Mucosa of descending colon (tissue), 3 donors: Measurements from ENCODE around the gene PPARA. TPM values are rescaled to one million over a fixed set of nuclear protein-coding genes. Genes with fewer than 3 reads are reported as not detected.
A peak's percentile ranks its signal among the peaks of the same experiment; 100 is the strongest.

Source experiments
- ATAC-seq: fragments of 200-7000 bp; cut with Tn5 transposase; one replicate; pipeline ENCODE4 v1.9.1; 2020; ENCODE audit warnings: mild to moderate bottlenecking, moderate library complexity
- DNase-seq, 3 donors: peaks; one replicate each; pipeline ENCODE4 v3.0.0-alpha.2; 2020
- H3K36me3 ChIP-seq: fragments of 200-600 bp; one replicate; pipeline ENCODE4 v1.8.0; 2021; ENCODE audit warnings: low read depth, mild to moderate bottlenecking
- H3K4me1 ChIP-seq: fragments of 200-600 bp; one replicate; pipeline ENCODE4 v1.8.0; 2021; ENCODE audit warnings: low read depth, mild to moderate bottlenecking
- H3K4me3 ChIP-seq: fragments of 200-600 bp; one replicate; pipeline ENCODE4 v1.8.0; 2021; ENCODE audit warnings: mild to moderate bottlenecking
- H3K9me3 ChIP-seq: fragments of 200-600 bp; one replicate; pipeline ENCODE4 v1.8.0; 2021; ENCODE audit warnings: mild to moderate bottlenecking
- intact Hi-C, 2 donors: fragments of 100-400 bp; cut with DNase I in 1 of 2; cut with micrococcal nuclease in 1 of 2; formaldehyde crosslinking; loops; one replicate each; pipeline versions ENCODE4 v1.11.0 to v1.11.1; 2022; cut with DNase I, micrococcal nuclease
- total RNA-seq, 3 donors: library from RNA; stranded (reverse); fragmentation: NEBNext Ultra II Directional in 2 of 3; extraction: Animal tissue kit (Norgen Biotek cat#: 25700) in 2 of 3; gene quantifications; one replicate each; pipeline versions ENCODE4 v1.2.1 to v1.2.4, GENCODE V29; 2021 to 2023
- TF ChIP-seq, protein P1 (sequence below): fragments of 200-600 bp; IDR thresholded peaks from one replicate; pipeline ENCODE4 v1.8.0; 2022; ENCODE audit warnings: antibody characterized with exemption, mild to moderate bottlenecking
- donor health status: DM: no; HTN: no; CAD: no; lungs with moderate emphysema.
- donor health status: DM: no; HTN: no; CAD: no.
- donor health status: DM: no; HTN: yes; CAD: no.

The PPARA gene
- total RNA-seq, 3 donors from 2014 or later: 57.9 to 81.4 (median 58.5) TPM

DNA sequence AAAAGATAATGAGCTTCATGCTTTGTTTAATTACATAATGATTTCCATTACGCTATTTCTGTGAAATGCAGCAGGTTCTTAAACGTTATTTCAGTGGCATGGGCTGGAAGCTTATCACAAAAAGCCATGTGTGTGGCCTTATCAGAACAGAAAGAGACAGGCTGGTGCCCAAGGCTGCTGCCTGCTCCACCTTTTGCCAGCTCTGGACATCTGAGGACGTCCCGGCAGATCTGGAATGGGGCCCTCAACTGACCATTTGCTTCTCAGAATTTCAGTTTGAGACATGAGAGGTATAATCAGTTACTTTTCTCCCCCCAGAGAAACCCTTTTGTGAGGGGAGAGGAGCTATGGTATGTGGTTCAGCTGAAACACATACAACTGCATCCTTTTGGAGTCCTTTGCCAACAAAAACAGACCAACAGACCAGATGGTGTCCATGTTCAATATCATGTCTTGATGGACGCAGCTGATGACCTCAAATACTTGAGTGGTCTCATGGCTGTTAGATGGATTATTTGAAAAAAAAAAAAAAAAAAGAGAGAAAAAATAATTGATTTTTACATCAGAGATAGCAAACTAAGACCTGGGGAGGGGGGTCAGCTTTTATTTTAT lies 91.2 kb downstream of the PPARA start:
- intact Hi-C loops: no loop called here
- DNase-seq (no peak), ATAC-seq (no peak)
- TF ChIP-seq, protein P1, sequence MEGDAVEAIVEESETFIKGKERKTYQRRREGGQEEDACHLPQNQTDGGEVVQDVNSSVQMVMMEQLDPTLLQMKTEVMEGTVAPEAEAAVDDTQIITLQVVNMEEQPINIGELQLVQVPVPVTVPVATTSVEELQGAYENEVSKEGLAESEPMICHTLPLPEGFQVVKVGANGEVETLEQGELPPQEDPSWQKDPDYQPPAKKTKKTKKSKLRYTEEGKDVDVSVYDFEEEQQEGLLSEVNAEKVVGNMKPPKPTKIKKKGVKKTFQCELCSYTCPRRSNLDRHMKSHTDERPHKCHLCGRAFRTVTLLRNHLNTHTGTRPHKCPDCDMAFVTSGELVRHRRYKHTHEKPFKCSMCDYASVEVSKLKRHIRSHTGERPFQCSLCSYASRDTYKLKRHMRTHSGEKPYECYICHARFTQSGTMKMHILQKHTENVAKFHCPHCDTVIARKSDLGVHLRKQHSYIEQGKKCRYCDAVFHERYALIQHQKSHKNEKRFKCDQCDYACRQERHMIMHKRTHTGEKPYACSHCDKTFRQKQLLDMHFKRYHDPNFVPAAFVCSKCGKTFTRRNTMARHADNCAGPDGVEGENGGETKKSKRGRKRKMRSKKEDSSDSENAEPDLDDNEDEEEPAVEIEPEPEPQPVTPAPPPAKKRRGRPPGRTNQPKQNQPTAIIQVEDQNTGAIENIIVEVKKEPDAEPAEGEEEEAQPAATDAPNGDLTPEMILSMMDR: no peak
- no peak overlapping the region for H3K4me3 ChIP-seq
- no peaks in the 10 kb centered on the region for H3K4me1 ChIP-seq
- peaks cover 3% of the 10 kb centered on the region for H3K36me3 ChIP-seq
- no peaks in the 10 kb centered on the region for H3K9me3 ChIP-seq

DNA sequence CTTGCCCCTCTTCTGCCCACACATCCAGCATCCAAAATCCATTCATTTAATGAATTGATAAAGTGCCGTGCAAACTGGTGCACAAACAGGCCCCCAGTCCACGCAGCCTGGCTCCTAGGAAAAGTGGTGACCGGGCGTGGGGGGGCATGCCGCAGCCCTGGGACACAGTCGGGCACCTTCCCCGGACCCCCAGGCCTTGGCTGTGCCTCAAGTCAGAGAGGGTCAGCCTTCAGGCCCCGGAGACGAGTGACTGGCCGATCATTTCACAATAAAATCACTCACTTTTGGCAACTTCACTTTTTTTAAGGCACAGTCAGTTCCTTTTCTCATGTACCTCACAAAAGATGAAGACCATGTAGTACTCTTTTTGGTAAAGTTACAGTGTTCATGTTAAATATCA lies 91.8 kb downstream of the PPARA start:
- Histone ChIP-seq H3K36me3 (peaks cover 3% of the 10 kb centered on the region), H3K9me3 (no peaks in the 10 kb centered on the region), H3K4me1 (no peaks in the 10 kb centered on the region), H3K4me3 (no peak overlapping the region)
- TF ChIP-seq, protein P1: no peak
- DNase-seq: no peak
- intact Hi-C loops: no loop called here
- ATAC-seq: no peak

DNA sequence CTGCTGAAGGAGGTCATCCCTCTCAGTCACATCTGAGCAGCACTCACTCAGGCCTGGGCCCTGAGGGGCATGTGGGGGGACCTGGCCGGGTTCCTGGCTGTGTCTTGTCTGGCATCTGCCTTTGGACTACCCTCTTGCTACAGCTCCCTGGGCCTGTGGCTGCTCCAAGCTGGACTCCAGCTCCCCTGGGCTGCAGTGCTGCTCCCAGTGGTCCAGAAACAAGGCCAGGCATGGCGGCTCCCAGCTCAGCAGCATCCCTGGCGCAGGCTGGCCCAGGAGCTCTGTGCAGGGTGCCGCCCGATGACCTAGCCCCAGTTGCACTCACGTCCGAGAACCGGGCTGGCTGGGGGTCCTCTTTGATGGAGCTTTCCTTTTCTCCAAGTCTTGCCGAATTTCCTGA lies 94.4 kb downstream of the PPARA start:
- Histone ChIP-seq H3K4me1 (peaks cover 5% of the 10 kb centered on the region), H3K4me3 (no peak overlapping the region), H3K9me3 (no peaks in the 10 kb centered on the region), H3K36me3 (no peaks in the 10 kb centered on the region)
- ATAC-seq (no peak), DNase-seq (no peak)
- intact Hi-C loops: no loop called here
- TF ChIP-seq, protein P1: no peak

DNA sequence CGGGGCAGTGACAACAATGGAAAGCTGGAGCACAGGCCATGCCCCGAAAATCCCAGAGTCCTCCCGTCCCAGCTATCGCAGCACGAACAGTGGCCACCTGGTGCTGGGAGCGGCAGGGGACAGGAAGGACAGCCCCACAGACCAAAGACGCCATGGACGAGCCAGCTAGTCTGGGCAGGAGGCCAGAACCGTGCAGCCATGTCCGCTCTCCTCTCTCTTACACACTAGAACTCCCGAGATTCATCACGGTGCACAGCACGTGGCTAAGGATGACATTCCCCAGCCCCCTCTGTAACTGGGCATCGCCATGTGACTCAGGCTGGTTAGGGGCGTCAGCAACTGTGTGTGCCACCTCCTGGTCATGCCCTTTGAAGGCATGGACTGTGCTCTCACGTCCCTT lies 95.2 kb downstream of the PPARA start:
- peaks cover 5% of the 10 kb centered on the region for H3K4me1 ChIP-seq
- no peaks in the 10 kb centered on the region for H3K36me3 ChIP-seq
- TF ChIP-seq, protein P1: no peak
- intact Hi-C loops: no loop called here
- no peak overlapping the region for H3K4me3 ChIP-seq
- H3K9me3 ChIP-seq: no peaks in the 10 kb centered on the region
- ATAC-seq (no peak), DNase-seq (peak in 1 of 3 donors; percentile 56)

DNA sequence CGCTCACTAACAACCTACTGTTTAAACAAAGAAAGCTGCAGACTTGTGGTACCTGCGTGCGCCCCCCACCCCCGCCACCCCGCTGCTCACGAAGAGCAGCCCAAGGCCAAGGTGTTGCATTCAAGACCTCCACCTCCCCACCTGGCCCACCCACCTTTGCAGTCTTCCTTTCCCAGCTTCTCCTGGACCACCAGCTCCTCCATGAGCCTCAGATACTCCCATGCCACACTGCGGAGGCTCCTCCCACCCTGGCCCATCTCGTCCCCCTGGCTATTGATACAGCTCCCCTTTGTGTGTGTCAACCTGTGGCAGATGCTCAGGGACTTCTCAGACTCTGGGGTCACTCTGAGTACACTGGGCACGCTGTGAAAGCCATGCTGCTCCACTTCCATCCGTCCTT lies 95.9 kb downstream of the PPARA start:
- intact Hi-C loops: no loop called here
- Histone ChIP-seq H3K36me3 (no peaks in the 10 kb centered on the region), H3K4me3 (no peak overlapping the region), H3K9me3 (no peaks in the 10 kb centered on the region), H3K4me1 (peaks cover 9% of the 10 kb centered on the region)
- ATAC-seq: no peak
- no peak for DNase-seq
- TF ChIP-seq, protein P1: no peak
